DMS114 treated with DMSO at 0.1 percent for 48 hours (cell line): Measurements from ENCODE around the gene TMEM212.
"Not testable (repeated sequence)": the region's sequence is repeated elsewhere in the genome, so short reads cannot be mapped to it uniquely, and the experiment has no call there.

Experiments used
- DNase-seq: peaks from one replicate; lab custom pipeline; 2025; ENCODE audit not compliant: unreplicated experiment; lab: John Stamatoyannopoulos, UW

TMEM212 gene

GRCh38 chr3:171883257-171883892, 40.2 kb downstream of the TMEM212 start:
- DNase-seq, result no peak

DNA sequence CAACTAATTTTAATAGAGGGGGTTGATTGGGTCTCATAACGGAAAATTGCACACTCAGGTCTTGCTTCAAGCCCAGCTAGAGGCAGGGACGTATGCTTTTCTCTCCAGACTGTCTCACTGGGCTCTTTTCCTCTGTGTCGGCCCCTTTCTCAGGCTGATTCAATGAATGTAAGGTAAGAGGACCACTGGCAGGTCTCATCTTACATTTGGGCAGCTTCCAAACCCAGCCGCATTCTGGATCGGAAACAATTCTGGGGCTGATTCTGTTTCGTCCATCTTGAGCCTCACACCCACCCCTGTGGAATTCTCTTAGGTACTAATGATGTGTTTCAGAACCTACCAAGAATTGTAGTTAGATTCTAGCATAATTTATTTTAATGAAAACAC, 40.7 kb downstream of the TMEM212 start:
- DNase-seq, result no peak

GRCh38 chr3:171888466-171888865, 45.3 kb downstream of the TMEM212 start:
- no peak for DNase-seq

DNA sequence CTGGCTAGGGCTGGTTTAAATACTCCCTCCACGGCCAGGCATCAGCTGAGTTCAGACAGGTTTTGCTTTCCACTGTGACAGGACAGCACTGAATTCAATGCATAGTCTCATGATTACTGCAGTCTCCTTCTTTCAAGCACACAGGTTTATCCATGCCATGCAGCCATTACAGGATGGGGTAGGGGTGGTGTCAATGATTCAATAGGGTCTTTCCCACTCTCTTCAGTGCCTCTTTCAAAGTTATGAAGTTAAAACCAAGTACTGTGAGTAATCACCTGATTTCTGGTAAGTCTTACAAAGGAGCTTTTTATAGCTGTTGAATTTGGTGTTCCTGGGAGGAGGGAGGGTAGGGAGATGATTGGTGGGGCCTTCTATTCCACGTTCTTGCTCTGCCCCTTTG, 47.2 kb downstream of the TMEM212 start:
- no peak for DNase-seq

GRCh38 chr3:171892457-171892856, 49.3 kb downstream of the TMEM212 start:
- DNase-seq, result no peak

DNA sequence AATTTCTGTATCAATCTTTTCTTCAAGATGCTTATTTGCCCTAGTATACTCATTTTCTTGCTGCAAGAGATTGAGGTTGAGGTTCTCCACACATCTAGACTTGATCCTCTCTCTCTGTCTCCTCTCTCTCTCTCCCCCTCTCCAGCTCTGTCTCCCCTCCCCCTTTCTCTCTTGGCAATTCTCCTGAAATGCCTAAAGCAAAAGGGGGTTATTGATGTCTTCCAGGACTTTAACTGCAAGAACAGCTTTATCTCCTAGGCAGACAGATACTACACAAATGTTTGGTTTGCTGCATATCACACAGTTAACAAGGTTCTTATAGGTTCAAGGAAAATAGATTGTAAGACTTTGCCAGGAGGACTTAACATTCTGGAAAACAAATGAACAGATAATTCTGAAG, 52.1 kb downstream of the TMEM212 start:
- DNase-seq, result no peak

DNA sequence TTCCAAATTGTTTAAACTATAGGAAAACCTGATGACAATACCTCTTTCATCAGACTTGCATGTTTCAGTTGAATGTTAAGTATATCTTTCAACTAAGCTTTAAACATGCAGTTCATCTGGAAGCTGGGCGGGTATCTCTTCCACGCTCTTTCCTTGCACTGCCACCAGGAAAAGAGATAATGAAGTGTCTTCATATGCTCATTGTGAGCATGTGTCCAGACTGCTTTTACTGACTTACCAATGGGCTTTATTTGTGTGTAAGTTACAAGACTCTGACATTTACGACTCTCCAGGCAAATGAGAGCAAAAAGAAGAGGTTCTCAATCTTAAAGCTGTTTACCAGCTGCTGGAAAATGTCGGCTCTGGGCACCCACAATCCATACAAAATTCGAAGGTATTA, 52.8 kb downstream of the TMEM212 start:
- DNase-seq, result no peak

DNA sequence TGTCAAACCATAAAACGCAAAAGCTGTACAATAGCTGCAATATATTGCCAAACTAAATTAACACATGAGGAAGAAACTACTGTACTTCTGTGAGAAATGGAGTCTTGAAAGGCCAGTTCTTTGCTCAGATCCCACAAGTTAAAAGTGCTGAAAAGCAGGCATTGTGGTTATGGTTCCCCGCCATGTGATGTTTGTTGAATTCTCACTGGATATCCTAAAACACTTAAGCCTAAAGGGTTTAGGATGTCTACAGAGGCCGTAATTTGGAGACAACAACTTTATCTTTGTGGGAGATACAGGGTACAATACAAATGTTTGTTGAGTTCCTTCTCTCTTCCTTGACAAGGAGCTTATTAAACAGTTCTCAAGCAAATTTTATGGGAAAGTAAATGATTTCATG, 53.2 kb downstream of the TMEM212 start:
- no peak for DNase-seq

GRCh38 chr3:171898192-171898591, 55.0 kb downstream of the TMEM212 start:
- DNase-seq, result no peak

DNA sequence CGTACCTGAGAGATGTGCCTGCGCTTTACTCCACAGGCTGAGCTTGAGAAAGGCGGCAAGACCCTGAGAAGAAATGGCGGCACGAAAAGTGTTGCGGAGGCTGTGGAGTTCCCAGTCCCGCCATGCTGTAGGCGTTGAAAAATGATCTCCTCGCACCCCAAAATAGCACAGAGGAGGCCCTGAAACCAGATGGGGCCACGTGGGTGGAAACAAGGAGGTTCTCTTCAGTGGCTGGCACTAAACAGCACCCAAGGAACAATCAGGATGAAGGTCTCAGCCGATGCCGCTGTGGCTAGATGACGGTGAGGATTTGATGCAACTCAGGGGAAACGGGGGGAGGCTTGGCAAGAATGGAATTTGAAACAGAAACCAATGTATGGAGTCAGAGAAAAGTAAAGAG, 57.3 kb downstream of the TMEM212 start:
- DNase-seq, result no peak

DNA sequence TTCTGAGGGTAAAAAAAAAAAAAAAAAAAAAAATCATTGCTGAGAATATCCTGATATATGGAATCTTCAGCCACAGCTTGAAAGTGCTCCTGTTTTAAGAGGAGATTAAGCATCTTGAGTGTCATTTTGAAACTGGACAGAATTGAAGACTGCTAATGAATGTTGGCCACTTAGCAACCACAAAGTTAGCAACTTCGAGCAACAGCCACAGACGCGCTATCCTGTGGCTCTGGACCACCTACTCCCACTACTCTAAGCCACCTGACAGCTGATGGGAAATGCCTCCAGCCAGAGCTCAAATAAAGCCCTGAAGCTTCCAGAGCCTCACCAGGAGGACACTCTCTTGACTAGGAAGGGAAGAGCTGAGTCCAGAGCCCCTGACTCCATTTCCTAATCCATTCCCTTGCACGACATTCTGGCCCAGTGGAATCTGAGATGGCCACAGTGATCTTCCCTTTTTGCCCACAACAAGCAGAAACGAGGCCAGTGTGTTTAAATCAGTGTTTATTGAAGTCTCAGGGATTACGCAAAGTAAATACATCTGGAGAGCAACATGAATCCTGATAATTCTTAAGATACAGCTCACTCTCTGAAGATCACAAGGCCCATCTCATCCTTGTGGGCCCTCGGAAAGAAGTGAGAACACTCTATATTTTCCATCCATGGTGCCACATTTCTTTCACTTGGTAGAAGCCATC, 58.6 kb downstream of the TMEM212 start:
- DNase-seq, result no peak

DNA sequence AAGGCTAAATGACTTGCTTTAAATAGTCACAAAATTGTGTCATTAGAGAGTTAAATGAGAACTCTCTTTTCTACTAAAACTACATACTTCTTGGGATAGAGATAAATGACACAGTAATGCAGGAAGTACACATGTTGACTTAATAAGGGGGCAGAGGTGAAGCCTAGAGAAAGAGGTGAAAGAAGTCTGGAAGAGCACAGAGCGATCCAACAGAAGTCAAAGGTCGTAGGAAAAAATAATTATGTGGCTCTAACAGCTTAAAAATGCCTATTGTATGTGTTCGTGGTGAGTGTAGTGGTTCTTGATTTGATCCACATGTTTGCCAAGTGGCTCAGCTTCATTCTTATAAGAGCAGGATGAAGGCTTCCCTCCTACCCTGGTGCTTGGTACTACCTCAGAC, 61.7 kb downstream of the TMEM212 start:
- DNase-seq, result no peak

DNA sequence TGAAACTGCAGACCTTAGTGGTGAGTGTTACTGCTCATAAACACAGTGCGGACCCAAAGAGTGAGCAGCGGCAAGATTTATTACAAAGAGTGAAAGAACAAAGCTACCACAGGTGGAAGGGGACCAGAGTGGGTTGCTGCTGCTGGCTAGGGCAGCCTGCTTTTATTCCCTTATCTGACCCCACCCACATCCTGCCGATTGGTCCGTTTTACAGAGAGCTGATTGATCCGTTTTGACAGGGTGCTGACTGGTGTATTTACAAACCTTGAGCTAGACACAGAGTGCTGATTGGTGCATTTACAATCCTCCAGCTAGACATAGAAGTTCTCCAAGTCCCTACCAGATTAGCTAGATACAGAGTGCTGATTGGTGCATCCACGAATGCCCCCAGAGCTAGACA, 63.4 kb downstream of the TMEM212 start:
- DNase-seq, result not testable (repeated sequence)

DNA sequence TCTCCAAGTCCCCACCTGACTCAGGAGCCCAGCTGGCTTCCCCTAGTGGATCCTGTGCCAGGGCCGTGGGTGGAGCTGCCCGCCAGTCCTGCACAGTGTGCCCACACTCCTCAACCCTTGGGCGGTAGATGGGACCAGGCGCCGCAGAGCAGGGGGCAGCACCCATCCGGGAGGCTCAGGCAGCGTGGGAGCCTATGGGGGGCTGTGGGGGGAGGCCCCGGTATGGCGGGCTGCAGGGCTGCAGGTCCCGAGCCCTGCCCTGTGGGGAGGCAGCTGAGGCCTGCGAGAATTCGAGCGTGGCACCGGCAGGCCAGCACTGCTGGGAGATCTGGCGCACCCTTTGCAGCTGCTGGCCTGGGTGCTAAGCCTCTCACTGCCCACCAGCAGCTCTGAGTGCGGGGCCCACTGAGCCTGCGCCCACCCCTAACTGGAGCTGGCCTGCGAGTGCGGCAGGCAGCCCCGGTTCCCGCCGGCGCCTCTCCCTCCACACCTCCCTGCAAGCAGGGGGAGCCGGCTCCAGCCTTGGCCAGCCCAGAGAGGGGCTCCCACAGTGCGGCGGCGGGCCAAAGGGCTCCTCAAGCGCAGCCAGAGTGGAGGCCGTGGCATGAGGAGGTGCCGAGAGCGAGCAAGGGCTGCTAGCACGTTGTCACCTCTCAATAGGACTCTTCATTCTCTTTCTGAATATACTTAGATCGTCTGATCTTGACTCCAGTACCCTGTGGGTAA, 64.0 kb downstream of the TMEM212 start:
- no peak for DNase-seq

DNA sequence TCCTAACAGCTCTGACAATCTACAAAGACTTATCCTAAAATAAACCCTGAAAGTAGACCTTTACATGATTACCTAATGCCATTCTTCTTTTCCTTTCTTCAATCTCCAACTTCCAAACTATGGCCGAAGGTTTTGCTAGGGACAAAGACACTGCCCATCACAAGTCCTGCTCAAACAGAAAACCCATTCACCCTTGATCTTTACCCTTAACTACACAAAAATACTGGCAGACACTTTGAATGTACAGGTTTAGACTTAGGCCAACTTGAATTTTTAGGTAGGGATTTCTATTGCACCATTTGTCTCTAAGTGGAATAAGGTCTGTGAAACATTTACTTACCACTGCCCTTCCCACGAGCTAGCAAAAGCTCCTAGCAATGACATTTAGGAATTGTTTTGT, 64.6 kb downstream of the TMEM212 start:
- no peak for DNase-seq

- no peak for DNase-seq
These were observed 65.6 kb downstream of the TMEM212 start for GRCh38 chr3:171908731-171909130.
